Left lung (tissue), 10 donors: ENCODE data around the gene KIF3B. TPM values are rescaled to one million over a fixed set of nuclear protein-coding genes. Genes with fewer than 3 reads are reported as not detected.
"Not testable (repeated sequence)": the region's sequence is repeated elsewhere in the genome, so short reads cannot be mapped to it uniquely, and the experiment has no call there.

Experiments used
- ATAC-seq: fragments of 200-7000 bp; cut with Tn5 transposase; one replicate; pipeline ENCODE4 v1.9.1; 2020; ENCODE audit warnings: moderate library complexity
- DNase-seq, 4 donors: peaks; one replicate each; pipeline ENCODE4 v3.0.0-alpha.2; 2013 to 2020
- H3K27ac ChIP-seq, 2 donors: fragments of 200-600 bp; sonication (generic) in 1 of 2; one replicate each; pipeline versions ENCODE4 v1.5.0 to v1.8.0; 2020 to 2021
- H3K27me3 ChIP-seq, 2 donors: fragments of 200-600 bp; sonication (generic) in 1 of 2; one replicate each; pipeline versions ENCODE4 v1.5.0 to v1.8.0; 2020 to 2021
- H3K36me3 ChIP-seq, 2 donors: fragments of 200-600 bp; sonication (generic) in 1 of 2; one replicate each; pipeline versions ENCODE4 v1.5.0 to v1.8.0; 2020 to 2021
- H3K4me1 ChIP-seq, 2 donors: fragments of 200-600 bp; one replicate each; pipeline ENCODE4 v1.8.0; 2021
- H3K4me3 ChIP-seq, 2 donors: fragments of 200-600 bp; sonication (generic) in 1 of 2; one replicate each; pipeline versions ENCODE4 v1.5.0 to v1.8.0; 2020 to 2021; ENCODE audit warnings: mild to moderate bottlenecking in 1 of 2
- H3K9me3 ChIP-seq, 2 donors: fragments of 200-600 bp; sonication (generic) in 1 of 2; one replicate each; pipeline versions ENCODE4 v1.5.0 to v1.8.0; 2020 to 2021
- CTCF ChIP-seq, 2 donors: fragments of 200-600 bp; sonication (generic) in 1 of 2; IDR thresholded peaks; one replicate each; pipeline versions ENCODE4 v1.5.0 to v1.8.0; 2021; ENCODE audit warnings: antibody characterized with exemption in 2 of 2
- intact Hi-C, 2 donors: fragments of 100-400 bp; cut with DNase I; formaldehyde crosslinking; loops; one replicate each; pipeline versions ENCODE4 v1.11.2 to v1.14.2; 2022
- polyA plus RNA-seq, 6 donors: library from polyadenylated mRNA; unstranded; fragments of 120-200 nt; gene quantifications; one replicate each; pipeline ENCODE4 v1.2.1, GENCODE V29; 2013; ENCODE audit not compliant: insufficient read length in 6 of 6
- total RNA-seq, 2 donors: library from RNA; stranded (reverse); fragmentation: NEBNext Ultra II Directional; extraction: Animal tissue kit (Norgen Biotek cat#: 25700); gene quantifications; one replicate each; pipeline ENCODE4 v1.2.1, GENCODE V29; 2021
- donor health status: DM: no; HTN: yes; CAD: no.
- donor health status: DM: no; HTN: no; CAD: no.

Gene KIF3B
- total and polyA plus RNA-seq, 8 donors: 22.9 to 34.6 (median 27.6) TPM

DNA sequence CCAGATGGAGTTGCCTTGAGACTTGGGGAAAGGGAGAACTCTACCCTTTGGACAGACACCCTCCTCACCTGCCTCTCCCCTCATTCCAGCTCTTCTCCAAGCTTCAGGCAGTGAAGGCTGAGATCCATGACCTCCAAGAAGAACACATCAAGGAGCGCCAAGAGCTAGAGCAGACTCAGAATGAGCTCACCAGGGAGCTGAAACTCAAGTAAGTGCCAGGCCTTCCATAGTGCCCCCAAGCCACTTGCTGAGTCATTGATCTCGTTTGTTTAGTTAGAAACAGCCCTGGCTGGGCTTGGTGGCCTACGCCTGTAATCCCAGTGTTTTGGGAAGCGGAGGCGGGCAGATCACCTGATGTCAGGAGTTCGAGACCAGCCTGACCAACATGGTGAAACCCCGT, 39.2 kb downstream of the KIF3B start:
- H3K4me1 ChIP-seq: no peaks in the 10 kb centered on the region
- DNase-seq: no peak
- H3K4me3 ChIP-seq: no peak overlapping the region
- H3K36me3 ChIP-seq: peaks cover 0 to 53% of the 10 kb centered on the region in 2 donors
- H3K9me3 ChIP-seq: no peaks in the 10 kb centered on the region
- intact Hi-C loops: no loop called here
- no peaks in the 10 kb centered on the region for H3K27me3 ChIP-seq
- no peak for ATAC-seq
- TF ChIP-seq CTCF (IDR thresholded peaks at IDR 0.05): no peak
- no peak overlapping the region for H3K27ac ChIP-seq

GRCh38 chr20:32319100-32319499, 41.6 kb downstream of the KIF3B start:
- H3K4me3 ChIP-seq: no peak overlapping the region
- no peaks in the 10 kb centered on the region for H3K27me3 ChIP-seq
- no peaks in the 10 kb centered on the region for H3K4me1 ChIP-seq
- H3K27ac ChIP-seq: no peak overlapping the region
- DNase-seq (no peak), ATAC-seq (no peak)
- H3K36me3 ChIP-seq: peaks cover 0 to 42% of the 10 kb centered on the region in 2 donors
- intact Hi-C loops: no loop called here
- no peak for TF ChIP-seq CTCF (IDR thresholded peaks at IDR 0.05)
- H3K9me3 ChIP-seq: no peaks in the 10 kb centered on the region

- H3K4me3 ChIP-seq: no peak overlapping the region
- H3K9me3 ChIP-seq: no peaks in the 10 kb centered on the region
- DNase-seq: no peak
- no peak overlapping the region for H3K27ac ChIP-seq
- no peaks in the 10 kb centered on the region for H3K27me3 ChIP-seq
- intact Hi-C loops: no loop called here
- peaks cover 0 to 40% of the 10 kb centered on the region in 2 donors for H3K36me3 ChIP-seq
- TF ChIP-seq CTCF (IDR thresholded peaks at IDR 0.05): no peak
- H3K4me1 ChIP-seq: no peaks in the 10 kb centered on the region
- ATAC-seq: no peak
Observed at GRCh38 chr20:32320305-32320704, 42.9 kb downstream of the KIF3B start.

GRCh38 chr20:32321390-32321789, 43.9 kb downstream of the KIF3B start:
- no peak for ATAC-seq
- no peak overlapping the region for H3K4me3 ChIP-seq
- no peak for TF ChIP-seq CTCF (IDR thresholded peaks at IDR 0.05)
- H3K27ac ChIP-seq: no peak overlapping the region
- no peak for DNase-seq
- H3K27me3 ChIP-seq: no peaks in the 10 kb centered on the region
- peaks cover 0 to 29% of the 10 kb centered on the region in 2 donors for H3K36me3 ChIP-seq
- H3K4me1 ChIP-seq: peaks cover 0 to 6% of the 10 kb centered on the region in 2 donors
- H3K9me3 ChIP-seq: no peaks in the 10 kb centered on the region
- intact Hi-C loops: no loop called here

DNA sequence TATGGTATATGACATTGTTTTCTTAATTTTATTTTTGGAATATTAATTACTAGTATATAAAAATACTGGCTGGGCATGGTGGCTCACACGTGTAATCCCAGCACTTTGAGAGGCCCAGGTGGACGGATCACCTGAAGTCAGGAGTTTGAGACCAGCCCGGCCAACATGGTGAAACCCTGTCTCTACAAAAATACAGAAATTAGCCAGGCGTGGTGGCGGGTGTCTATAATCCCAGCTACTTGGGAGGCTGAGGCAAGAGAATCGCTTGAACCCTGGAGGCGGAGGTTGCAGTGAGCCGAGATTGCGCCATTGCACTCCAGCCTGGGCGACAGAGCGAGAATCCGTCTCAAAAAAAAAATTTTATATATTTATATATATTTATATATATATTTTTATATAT, 44.8 kb downstream of the KIF3B start:
- DNase-seq, intact Hi-C loops: not testable (repeated sequence)

GRCh38 chr20:32323761-32324160, 46.3 kb downstream of the KIF3B start:
- H3K4me1 ChIP-seq, H3K4me3 ChIP-seq, H3K27me3 ChIP-seq, intact Hi-C loops, DNase-seq, H3K9me3 ChIP-seq, H3K27ac ChIP-seq, ATAC-seq: not testable (repeated sequence)
- H3K36me3 ChIP-seq: peaks cover 0 to 21% of the 10 kb centered on the region in 2 donors

More for the DNA sequence above, 44.8 kb downstream of the KIF3B start:
- H3K9me3 ChIP-seq, H3K4me1 ChIP-seq, H3K4me3 ChIP-seq, H3K27me3 ChIP-seq, H3K27ac ChIP-seq, ATAC-seq: not testable (repeated sequence)
- peaks cover 0 to 26% of the 10 kb centered on the region in 2 donors for H3K36me3 ChIP-seq
